Esophagus muscularis mucosa (tissue), 4 donors: ENCODE results near the gene SEPTIN5. TPM values are rescaled to one million over a fixed set of nuclear protein-coding genes. Genes with fewer than 3 reads are reported as not detected.

Source experiments
- DNase-seq: peaks from one replicate; pipeline ENCODE4 v3.0.0-alpha.2; 2017; ENCODE audit errors: extremely low spot score
- H3K27ac ChIP-seq, 4 donors: fragments of 200-600 bp; sonication (generic); replicated peaks in 1 of 4; 1 replicate in 3 of 4; 2 replicates in 1 of 4; pipeline ENCODE4 v1.5.1; 2016 to 2019; ENCODE audit warnings: mild to moderate bottlenecking in 1 of 4
- H3K27me3 ChIP-seq, 4 donors: fragments of 200-600 bp; sonication (generic); one replicate each; pipeline versions ENCODE4 v1.5.1 to v1.6.0; 2016 to 2019
- H3K36me3 ChIP-seq, 4 donors: fragments of 200-600 bp; sonication (generic); one replicate each; pipeline ENCODE4 v1.5.1; 2016 to 2019
- H3K4me1 ChIP-seq, 4 donors: fragments of 200-600 bp; sonication (generic); one replicate each; pipeline ENCODE4 v1.5.1; 2016 to 2019
- H3K4me3 ChIP-seq, 4 donors: fragments of 200-600 bp; sonication (generic); 1 replicate in 2 of 4; 2 replicates in 2 of 4; pipeline ENCODE4 v1.5.1; 2016 to 2019; ENCODE audit warnings: mild to moderate bottlenecking in 4 of 4, moderate library complexity in 1 of 4
- H3K9me3 ChIP-seq, 4 donors: fragments of 200-600 bp; sonication (generic); 1 replicate in 3 of 4; 2 replicates in 1 of 4; pipeline ENCODE4 v1.5.1; 2016 to 2019
- CTCF ChIP-seq, 3 experiments: fragments of 200-600 bp in 2 of 3; fragments of 450-650 bp in 1 of 3; sonication (generic) in 2 of 3; IDR thresholded peaks; one replicate each; pipeline ENCODE4 v1.5.1; 2017 to 2019; ENCODE audit warnings: antibody characterized with exemption in 3 of 3, mild to moderate bottlenecking in 2 of 3, moderate library complexity in 1 of 3
- EP300 ChIP-seq: sonication (generic); formaldehyde crosslinking; IDR thresholded peaks from one replicate; pipeline ENCODE4 v1.6.1; 2017; ENCODE audit warnings: antibody characterized with exemption
- POLR2A ChIP-seq: fragments of 450-650 bp; IDR thresholded peaks from one replicate; pipeline ENCODE4 v1.6.1; 2017; ENCODE audit warnings: antibody characterized with exemption, moderate library complexity, mild to moderate bottlenecking, low read depth
- POLR2AphosphoS5 ChIP-seq, 2 donors: sonication (generic); formaldehyde crosslinking; IDR thresholded peaks; one replicate each; pipeline ENCODE4 v1.6.1; 2017; ENCODE audit warnings: antibody characterized with exemption in 2 of 2
- WGBS: methylation state at CpG from one replicate; pipeline ENCODE4 v1.1.5; 2018; 5-methylcytosine and 5-hydroxymethylcytosine counted together
- intact Hi-C: fragments of 100-400 bp; cut with DNase I; formaldehyde crosslinking; loops from one replicate; pipeline ENCODE4 v1.15.1; 2023
- total RNA-seq, 4 donors: library from RNA; depleted of rRNA; stranded (reverse); fragments of >200 nt; gene quantifications; one replicate each; pipeline versions ENCODE4 v1.1.0 to v1.2.1, GENCODE V29; 2016

SEPTIN5 gene
- total RNA-seq, 4 donors from 2014 or later, result 4.2 to 55.4 (median 20.6) TPM

GRCh38 chr22:19761725-19762567, 47.6 kb downstream of the SEPTIN5 start:
- Histone ChIP-seq H3K9me3 (no peaks in the 10 kb centered on the region), H3K27me3 (peaks cover 0 to 95% (median 55%) of the 10 kb centered on the region in 4 donors), H3K4me3 (peak overlapping the region in 1 of 4 donors; percentile 34), H3K36me3 (no peaks in the 10 kb centered on the region), H3K4me1 (peaks cover 3 to 46% (median 43%) of the 10 kb centered on the region in 4 donors), H3K27ac (no peak overlapping the region)
- DNase-seq, result no peak
- intact Hi-C loops, result loop anchor here (10.0 kb wide), 1 partner anchor 83 kb away; no protein-coding TSS in a partner anchor
- 85% methylated on average over 22 of the region's 33 CpGs for WGBS
- no peak for TF ChIP-seq POLR2AphosphoS5 (IDR thresholded peaks at IDR 0.05)
- TF ChIP-seq POLR2A, result no peak
- no peak for TF ChIP-seq CTCF (IDR thresholded peaks at IDR 0.05)
- no peak for TF ChIP-seq EP300

GRCh38 chr22:19762568-19763457, 48.5 kb downstream of the SEPTIN5 start:
- Histone ChIP-seq H3K9me3 (no peaks in the 10 kb centered on the region), H3K27me3 (peaks cover 0 to 95% (median 59%) of the 10 kb centered on the region in 4 donors), H3K27ac (no peak overlapping the region), H3K4me1 (peaks cover 12 to 49% (median 46%) of the 10 kb centered on the region in 4 donors), H3K36me3 (no peaks in the 10 kb centered on the region), H3K4me3 (no peak overlapping the region)
- no peak for DNase-seq
- WGBS, result 80% methylated on average over 20 of the region's 34 CpGs
- intact Hi-C loops, result loop anchor here (10.0 kb wide), 1 partner anchor 82 kb away; no protein-coding TSS in a partner anchor
- TF ChIP-seq POLR2A (no peak), CTCF (IDR thresholded peaks at IDR 0.05) (no peak), EP300 (no peak), POLR2AphosphoS5 (IDR thresholded peaks at IDR 0.05) (no peak)

GRCh38 chr22:19763458-19764298, 49.4 kb downstream of the SEPTIN5 start:
- peaks cover 0 to 95% (median 62%) of the 10 kb centered on the region in 4 donors for H3K27me3 ChIP-seq

More at GRCh38 chr22:19763458-19764298, 49.4 kb downstream of the SEPTIN5 start:
- DNase-seq, result no peak
- TF ChIP-seq CTCF (IDR thresholded peaks at IDR 0.05), result no peak
- TF ChIP-seq EP300, result no peak
- no peak for TF ChIP-seq POLR2A
- no peak for TF ChIP-seq POLR2AphosphoS5 (IDR thresholded peaks at IDR 0.05)
- Histone ChIP-seq H3K27ac (no peak overlapping the region), H3K4me1 (peaks cover 17 to 57% (median 52%) of the 10 kb centered on the region in 4 donors), H3K4me3 (no peak overlapping the region), H3K9me3 (no peaks in the 10 kb centered on the region), H3K36me3 (no peaks in the 10 kb centered on the region)
- intact Hi-C loops, result loop anchor here (10.0 kb wide), 1 partner anchor 81 kb away; no protein-coding TSS in a partner anchor
- 67% methylated on average over 36 of the region's 39 CpGs for WGBS
